Measurements from ENCODE around the gene MDFIC. TPM values are rescaled to one million over a fixed set of nuclear protein-coding genes. Genes with fewer than 3 reads are reported as not detected.
A peak's percentile ranks its signal among the peaks of the same experiment; 100 is the strongest.

MDFIC gene
- polyA plus RNA-seq, 4 donors: 0.67 to 10.5 (median 4.9) TPM

DNA sequence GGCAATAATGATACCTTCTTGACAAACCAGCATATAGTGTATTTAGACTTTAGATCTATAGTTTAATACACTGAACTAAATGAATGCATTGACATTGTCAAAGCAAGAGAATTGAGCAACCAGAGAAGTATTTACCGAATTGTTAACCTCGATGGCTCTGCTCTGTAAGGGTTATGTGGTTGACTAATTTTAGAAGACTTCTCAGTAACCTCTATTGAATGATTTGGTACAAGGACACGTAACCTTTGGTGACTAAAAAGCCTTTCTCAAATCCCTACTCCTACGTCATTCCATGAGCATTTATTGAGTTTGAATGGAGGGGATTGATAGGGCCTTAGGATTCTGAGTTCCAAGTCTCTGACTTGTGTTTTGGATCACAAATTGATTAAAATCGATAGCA lies 67.6 kb downstream of the MDFIC start:
- WGBS, 3 donors: 72 to 89% (median 88%) methylated on average over 5 of the region's 5 CpGs

DNA sequence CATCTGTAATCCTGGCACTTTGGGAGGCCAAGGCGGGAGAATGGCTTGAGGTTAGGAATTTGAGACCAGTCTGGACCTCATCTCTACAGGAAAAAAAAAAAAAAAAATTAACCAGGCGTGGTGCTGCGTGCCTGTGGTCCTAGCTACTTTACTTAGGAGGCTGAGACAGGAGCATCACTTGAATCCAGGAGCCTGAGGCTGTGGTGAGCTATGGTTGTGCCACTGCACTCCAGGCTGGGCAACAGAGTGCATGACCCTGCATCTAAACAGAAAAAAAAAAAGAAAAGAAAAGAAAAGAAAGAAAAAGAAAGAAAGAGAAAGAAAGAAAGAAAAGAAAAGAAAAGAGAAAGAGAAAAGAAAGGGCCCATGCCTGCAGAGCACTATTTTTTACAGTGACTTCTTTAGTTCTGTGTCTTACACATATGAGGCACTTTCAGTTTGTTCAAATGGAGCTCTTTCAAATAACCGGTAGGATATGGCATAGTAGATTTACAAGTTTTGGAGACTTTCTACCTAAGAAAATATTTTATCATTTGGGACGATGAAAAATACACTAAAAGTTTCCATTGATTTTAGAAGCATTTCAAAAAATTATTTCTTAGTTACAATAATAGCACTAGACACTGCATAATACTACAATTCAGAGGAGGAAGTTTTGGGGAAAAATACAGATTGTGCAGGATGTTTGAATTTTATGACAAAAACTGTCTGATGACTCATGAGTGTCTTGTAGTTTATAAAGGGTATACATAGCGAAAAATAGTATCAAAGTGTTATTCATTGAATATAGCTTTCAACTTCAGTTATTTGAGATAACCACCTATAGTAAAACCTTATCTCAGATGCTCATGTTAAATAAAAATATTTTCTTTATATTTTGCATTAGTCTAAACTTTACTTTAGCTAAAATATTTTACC lies 75.9 kb downstream of the MDFIC start:
- no peak for FAIRE-seq
- H3K4me3 ChIP-seq (ENCODE audit: low read depth in 1 of 3, low read length in 3 of 3): no peak overlapping the region

More for the DNA sequence above, 67.6 kb downstream of the MDFIC start:
- DNase-seq (no peak), FAIRE-seq (no peak)
- no peaks in the 10 kb centered on the region for H3K36me3 ChIP-seq (ENCODE audit: control insufficient read depth in 3 of 3, insufficient read depth in 2 of 3, low read depth in 1 of 3, low read length in 3 of 3)
- no peak overlapping the region for H3K4me3 ChIP-seq (ENCODE audit: low read depth in 1 of 3, low read length in 3 of 3)
- peaks cover 0 to 4% (median 0%) of the 10 kb centered on the region in 3 donors for H3K4me1 ChIP-seq (ENCODE audit: control insufficient read depth in 3 of 3, insufficient read depth in 2 of 3, low read depth in 1 of 3, low read length in 2 of 3)
- no peaks in the 10 kb centered on the region for H3K27me3 ChIP-seq (ENCODE audit: control insufficient read depth in 3 of 3, insufficient read depth in 3 of 3, low read length in 3 of 3)
- no peak overlapping the region for H3K27ac ChIP-seq (ENCODE audit: low read depth in 1 of 3, low read length in 2 of 3)
- H3K9me3 ChIP-seq (ENCODE audit: control insufficient read depth in 2 of 2, insufficient read depth in 1 of 2, low read depth in 1 of 2, low read length in 1 of 2): no peaks in the 10 kb centered on the region

GRCh38 chr7:115004121-115004520 lies 82.2 kb downstream of the MDFIC start:
- WGBS, 3 donors: 80 to 93% (median 83%) methylated on average over 5 of the region's 5 CpGs
- DNase-seq: no peak
- H3K4me3 ChIP-seq (ENCODE audit: low read depth in 1 of 3, low read length in 3 of 3): no peak overlapping the region
- no peaks in the 10 kb centered on the region for H3K36me3 ChIP-seq (ENCODE audit: control insufficient read depth in 3 of 3, insufficient read depth in 2 of 3, low read depth in 1 of 3, low read length in 3 of 3)
- H3K9me3 ChIP-seq (ENCODE audit: control insufficient read depth in 2 of 2, insufficient read depth in 1 of 2, low read depth in 1 of 2, low read length in 1 of 2): no peaks in the 10 kb centered on the region
- FAIRE-seq: no peak
- no peak overlapping the region for H3K27ac ChIP-seq (ENCODE audit: low read depth in 1 of 3, low read length in 2 of 3)
- peaks cover 0 to 1% (median 0%) of the 10 kb centered on the region in 3 donors for H3K4me1 ChIP-seq (ENCODE audit: control insufficient read depth in 3 of 3, insufficient read depth in 2 of 3, low read depth in 1 of 3, low read length in 2 of 3)
- no peaks in the 10 kb centered on the region for H3K27me3 ChIP-seq (ENCODE audit: control insufficient read depth in 3 of 3, insufficient read depth in 3 of 3, low read length in 3 of 3)

More for the DNA sequence above, 75.9 kb downstream of the MDFIC start:
- no peaks in the 10 kb centered on the region for H3K9me3 ChIP-seq (ENCODE audit: control insufficient read depth in 2 of 2, insufficient read depth in 1 of 2, low read depth in 1 of 2, low read length in 1 of 2)
- H3K4me1 ChIP-seq (ENCODE audit: control insufficient read depth in 3 of 3, insufficient read depth in 2 of 3, low read depth in 1 of 3, low read length in 2 of 3): no peaks in the 10 kb centered on the region
- no peak for DNase-seq
- H3K27me3 ChIP-seq (ENCODE audit: control insufficient read depth in 3 of 3, insufficient read depth in 3 of 3, low read length in 3 of 3): no peaks in the 10 kb centered on the region
- 81 to 86% (median 84%) methylated on average over 6 of the region's 6 CpGs for WGBS, 3 donors
- no peak overlapping the region for H3K27ac ChIP-seq (ENCODE audit: low read depth in 1 of 3, low read length in 2 of 3)
- no peaks in the 10 kb centered on the region for H3K36me3 ChIP-seq (ENCODE audit: control insufficient read depth in 3 of 3, insufficient read depth in 2 of 3, low read depth in 1 of 3, low read length in 3 of 3)

GRCh38 chr7:115005251-115005650 lies 83.4 kb downstream of the MDFIC start:
- WGBS, 3 donors: 89 to 93% (median 92%) methylated on average over 2 of the region's 2 CpGs
- FAIRE-seq: no peak

GRCh38 chr7:115005953-115006352 lies 84.1 kb downstream of the MDFIC start:
- DNase-seq: peak in 1 of 2 donors; percentile 74
- no peak for FAIRE-seq
- Histone ChIP-seq H3K9me3 (ENCODE audit: control insufficient read depth in 2 of 2, insufficient read depth in 1 of 2, low read depth in 1 of 2, low read length in 1 of 2) (no peaks in the 10 kb centered on the region), H3K4me3 (ENCODE audit: low read depth in 1 of 3, low read length in 3 of 3) (no peak overlapping the region), H3K27me3 (ENCODE audit: control insufficient read depth in 3 of 3, insufficient read depth in 3 of 3, low read length in 3 of 3) (no peaks in the 10 kb centered on the region), H3K27ac (ENCODE audit: low read depth in 1 of 3, low read length in 2 of 3) (no peak overlapping the region), H3K36me3 (ENCODE audit: control insufficient read depth in 3 of 3, insufficient read depth in 2 of 3, low read depth in 1 of 3, low read length in 3 of 3) (no peaks in the 10 kb centered on the region), H3K4me1 (ENCODE audit: control insufficient read depth in 3 of 3, insufficient read depth in 2 of 3, low read depth in 1 of 3, low read length in 2 of 3) (peaks cover 0 to 6% (median 0%) of the 10 kb centered on the region in 3 donors)
- 78 to 87% (median 84%) methylated on average over 4 of the region's 4 CpGs for WGBS, 3 donors

More at GRCh38 chr7:115005251-115005650, 83.4 kb downstream of the MDFIC start:
- H3K4me1 ChIP-seq (ENCODE audit: control insufficient read depth in 3 of 3, insufficient read depth in 2 of 3, low read depth in 1 of 3, low read length in 2 of 3): peaks cover 0 to 6% (median 0%) of the 10 kb centered on the region in 3 donors
- no peak overlapping the region for H3K4me3 ChIP-seq (ENCODE audit: low read depth in 1 of 3, low read length in 3 of 3)
- no peak overlapping the region for H3K27ac ChIP-seq (ENCODE audit: low read depth in 1 of 3, low read length in 2 of 3)
- DNase-seq: no peak
- no peaks in the 10 kb centered on the region for H3K36me3 ChIP-seq (ENCODE audit: control insufficient read depth in 3 of 3, insufficient read depth in 2 of 3, low read depth in 1 of 3, low read length in 3 of 3)
- no peaks in the 10 kb centered on the region for H3K27me3 ChIP-seq (ENCODE audit: control insufficient read depth in 3 of 3, insufficient read depth in 3 of 3, low read length in 3 of 3)
- no peaks in the 10 kb centered on the region for H3K9me3 ChIP-seq (ENCODE audit: control insufficient read depth in 2 of 2, insufficient read depth in 1 of 2, low read depth in 1 of 2, low read length in 1 of 2)

- WGBS, 3 donors: 71 to 78% (median 77%) methylated on average over 7 of the region's 7 CpGs
- DNase-seq (no peak), FAIRE-seq (no peak)
- Histone ChIP-seq H3K4me1 (ENCODE audit: control insufficient read depth in 3 of 3, insufficient read depth in 2 of 3, low read depth in 1 of 3, low read length in 2 of 3) (peaks cover 0 to 6% (median 0%) of the 10 kb centered on the region in 3 donors), H3K27ac (ENCODE audit: low read depth in 1 of 3, low read length in 2 of 3) (no peak overlapping the region), H3K4me3 (ENCODE audit: low read depth in 1 of 3, low read length in 3 of 3) (no peak overlapping the region), H3K36me3 (ENCODE audit: control insufficient read depth in 3 of 3, insufficient read depth in 2 of 3, low read depth in 1 of 3, low read length in 3 of 3) (no peaks in the 10 kb centered on the region), H3K27me3 (ENCODE audit: control insufficient read depth in 3 of 3, insufficient read depth in 3 of 3, low read length in 3 of 3) (no peaks in the 10 kb centered on the region), H3K9me3 (ENCODE audit: control insufficient read depth in 2 of 2, insufficient read depth in 1 of 2, low read depth in 1 of 2, low read length in 1 of 2) (no peaks in the 10 kb centered on the region)
Measured at GRCh38 chr7:115007751-115008150, 85.9 kb downstream of the MDFIC start.

- no peaks in the 10 kb centered on the region for H3K27me3 ChIP-seq (ENCODE audit: control insufficient read depth in 3 of 3, insufficient read depth in 3 of 3, low read length in 3 of 3)
- WGBS, 3 donors: 50 to 74% (median 60%) methylated on average over 8 of the region's 8 CpGs
- H3K27ac ChIP-seq (ENCODE audit: low read depth in 1 of 3, low read length in 2 of 3): peak overlapping the region in 1 of 3 donors; percentile 68
- H3K36me3 ChIP-seq (ENCODE audit: control insufficient read depth in 3 of 3, insufficient read depth in 2 of 3, low read depth in 1 of 3, low read length in 3 of 3): no peaks in the 10 kb centered on the region
- H3K9me3 ChIP-seq (ENCODE audit: control insufficient read depth in 2 of 2, insufficient read depth in 1 of 2, low read depth in 1 of 2, low read length in 1 of 2): no peaks in the 10 kb centered on the region
- FAIRE-seq (no peak), DNase-seq (peak in 1 of 2 donors; percentile 19)
- H3K4me3 ChIP-seq (ENCODE audit: low read depth in 1 of 3, low read length in 3 of 3): no peak overlapping the region
- peaks cover 0 to 6% (median 0%) of the 10 kb centered on the region in 3 donors for H3K4me1 ChIP-seq (ENCODE audit: control insufficient read depth in 3 of 3, insufficient read depth in 2 of 3, low read depth in 1 of 3, low read length in 2 of 3)
Measured at GRCh38 chr7:115008465-115009114, 86.7 kb downstream of the MDFIC start.

- no peaks in the 10 kb centered on the region for H3K36me3 ChIP-seq (ENCODE audit: control insufficient read depth in 3 of 3, insufficient read depth in 2 of 3, low read depth in 1 of 3, low read length in 3 of 3)
- DNase-seq: peak in 1 of 2 donors; percentile 42
- peak overlapping the region in 2 of 3 donors; percentile 29 to 32 for H3K27ac ChIP-seq (ENCODE audit: low read depth in 1 of 3, low read length in 2 of 3)
- no peaks in the 10 kb centered on the region for H3K9me3 ChIP-seq (ENCODE audit: control insufficient read depth in 2 of 2, insufficient read depth in 1 of 2, low read depth in 1 of 2, low read length in 1 of 2)
- H3K4me1 ChIP-seq (ENCODE audit: control insufficient read depth in 3 of 3, insufficient read depth in 2 of 3, low read depth in 1 of 3, low read length in 2 of 3): peaks cover 0 to 6% (median 0%) of the 10 kb centered on the region in 3 donors
- WGBS, 3 donors: 6 to 16% (median 6%) methylated on average over 3 of the region's 3 CpGs
- H3K4me3 ChIP-seq (ENCODE audit: low read depth in 1 of 3, low read length in 3 of 3): no peak overlapping the region
- FAIRE-seq: no peak
- no peaks in the 10 kb centered on the region for H3K27me3 ChIP-seq (ENCODE audit: control insufficient read depth in 3 of 3, insufficient read depth in 3 of 3, low read length in 3 of 3)
Measured at GRCh38 chr7:115009139-115009538, 87.2 kb downstream of the MDFIC start.

Data from small intestine (tissue), 7 donors.